Karpas-422 (cell line): ENCODE results near the gene COL1A2. TPM values are rescaled to one million over a fixed set of nuclear protein-coding genes. Genes with fewer than 3 reads are reported as not detected.

Experiments used
- DNase-seq: peaks from one replicate; pipeline ENCODE4 v3.0.0-alpha.2; 2015
- H2AFZ ChIP-seq: fragments of 200-600 bp; sonication (generic); 2 replicates; pipeline ENCODE4 v1.6.1; 2014; ENCODE audit warnings: antibody characterized with exemption, low read length, mixed read lengths
- H3K27ac ChIP-seq: fragments of 200-600 bp; sonication (generic); 2 replicates; pipeline ENCODE4 v1.5.1; 2014; ENCODE audit warnings: mild to moderate bottlenecking, low read length, moderate library complexity
- H3K27me3 ChIP-seq: fragments of 200-600 bp; sonication (generic); 2 replicates; pipeline ENCODE4 v1.6.1; 2014; ENCODE audit warnings: low read length, mixed read lengths
- H3K36me3 ChIP-seq: fragments of 200-600 bp; sonication (generic); 2 replicates; pipeline ENCODE4 v1.6.1; 2014; ENCODE audit warnings: low read length, mixed read lengths; ENCODE audit not compliant: insufficient read depth
- H3K4me1 ChIP-seq: fragments of 200-600 bp; sonication (generic); 2 replicates; pipeline ENCODE4 v1.6.1; 2014; ENCODE audit warnings: mild to moderate bottlenecking, low read length, mixed read lengths
- H3K4me2 ChIP-seq: fragments of 200-600 bp; sonication (generic); 2 replicates; pipeline ENCODE4 v1.6.1; 2014; ENCODE audit warnings: low read length, low read depth, mild to moderate bottlenecking; ENCODE audit not compliant: poor library complexity, severe bottlenecking
- H3K4me3 ChIP-seq: fragments of 200-600 bp; sonication (generic); 2 replicates; pipeline ENCODE4 v1.5.1; 2014; ENCODE audit warnings: mild to moderate bottlenecking, antibody characterized with exemption, low read length, mixed read lengths
- H3K79me2 ChIP-seq: fragments of 200-600 bp; sonication (generic); 2 replicates; pipeline ENCODE4 v1.6.1; 2014; ENCODE audit warnings: mild to moderate bottlenecking, low read length, mixed read lengths
- H3K9ac ChIP-seq: fragments of 200-600 bp; sonication (generic); 2 replicates; pipeline ENCODE4 v1.6.0; 2014; ENCODE audit warnings: low read length
- H3K9me2 ChIP-seq: fragments of 200-600 bp; sonication (generic), shearing (Covaris generic); replicated peaks from 2 replicates; pipeline ENCODE4 v1.6.0; 2014; ENCODE audit warnings: mild to moderate bottlenecking, low read length, moderate library complexity; ENCODE audit not compliant: insufficient read depth
- H3K9me3 ChIP-seq: fragments of 300-700, 200-600 bp; sonication (generic); 2 replicates; pipeline ENCODE4 v1.6.1; 2014; ENCODE audit warnings: low read length, mixed read lengths
- H4K20me1 ChIP-seq: fragments of 200-600 bp; sonication (generic); 2 replicates; pipeline ENCODE4 v1.6.1; 2014; ENCODE audit warnings: mild to moderate bottlenecking, antibody characterized with exemption, low read length, low read depth; ENCODE audit not compliant: insufficient read depth
- total RNA-seq: library from RNA; depleted of rRNA; stranded (reverse); fragments of >200 nt; shearing (Covaris generic); gene quantifications from 2 replicates; pipeline ENCODE4 v1.2.3, GENCODE V29; 2014; ENCODE audit warnings: low replicate concordance

COL1A2 gene
- total RNA-seq, 1 experiment from 2014 or later, result not detected

DNA sequence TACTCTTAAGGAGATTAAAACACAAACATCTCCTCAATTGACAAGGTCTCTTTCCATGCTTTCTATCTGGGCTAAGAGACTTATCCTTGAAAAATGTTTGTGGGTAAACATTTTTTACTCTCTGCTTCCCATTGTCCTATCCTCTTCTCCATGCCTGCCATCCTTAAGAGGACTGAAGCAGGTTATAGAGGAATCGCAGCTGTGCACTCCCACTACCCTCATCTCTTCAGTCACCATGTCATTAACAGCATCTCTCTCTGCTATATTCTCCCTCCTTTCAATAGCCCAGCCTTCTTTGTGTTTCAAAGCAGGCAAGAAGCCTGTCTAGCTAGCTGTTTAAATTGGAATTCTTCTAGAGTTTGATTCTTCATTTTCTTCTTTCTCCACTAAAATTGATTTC is 22.6 kb downstream of the COL1A2 start:
- H3K27me3 ChIP-seq, result no peaks in the 10 kb centered on the region
- no peaks in the 10 kb centered on the region for H3K4me1 ChIP-seq
- H3K4me3 ChIP-seq, result no peak overlapping the region
- H2AFZ ChIP-seq, result no peak overlapping the region
- no peaks in the 10 kb centered on the region for H3K79me2 ChIP-seq
- no peaks in the 10 kb centered on the region for H3K9me3 ChIP-seq
- H3K4me2 ChIP-seq, result no peak overlapping the region
- no peak for DNase-seq
- no peaks in the 10 kb centered on the region for H3K9me2 ChIP-seq
- H4K20me1 ChIP-seq, result no peaks in the 10 kb centered on the region
- H3K27ac ChIP-seq, result no peak overlapping the region
- no peaks in the 10 kb centered on the region for H3K36me3 ChIP-seq
- no peak overlapping the region for H3K9ac ChIP-seq

DNA sequence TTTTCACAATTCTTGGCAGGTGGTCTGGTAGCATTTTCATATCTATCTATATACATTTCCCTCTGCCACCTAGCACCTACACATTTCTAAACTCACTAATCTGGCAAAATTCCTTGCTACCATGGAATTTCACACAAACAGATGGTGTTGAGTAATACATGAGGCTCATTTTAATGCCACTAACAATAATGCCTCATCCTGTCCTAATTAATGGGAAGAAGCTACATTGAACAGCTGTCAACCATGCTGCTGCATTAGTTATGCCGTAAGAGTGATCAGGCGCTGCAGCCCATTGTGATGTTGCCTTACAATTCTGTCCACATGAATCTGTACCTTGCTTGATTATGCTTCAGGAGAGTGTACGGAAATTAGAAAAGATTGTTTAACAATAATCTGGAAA is 23.2 kb downstream of the COL1A2 start:
- no peaks in the 10 kb centered on the region for H3K4me1 ChIP-seq
- no peaks in the 10 kb centered on the region for H3K9me3 ChIP-seq
- no peak overlapping the region for H3K27ac ChIP-seq
- H3K9ac ChIP-seq, result no peak overlapping the region
- DNase-seq, result no peak
- H3K36me3 ChIP-seq, result no peaks in the 10 kb centered on the region
- H3K4me2 ChIP-seq, result no peak overlapping the region
- no peaks in the 10 kb centered on the region for H3K9me2 ChIP-seq
- H4K20me1 ChIP-seq, result no peaks in the 10 kb centered on the region
- H3K4me3 ChIP-seq, result no peak overlapping the region
- no peak overlapping the region for H2AFZ ChIP-seq
- H3K27me3 ChIP-seq, result no peaks in the 10 kb centered on the region
- H3K79me2 ChIP-seq, result no peaks in the 10 kb centered on the region

GRCh38 chr7:94418851-94419250 is 24.2 kb downstream of the COL1A2 start:
- no peaks in the 10 kb centered on the region for H3K36me3 ChIP-seq
- H3K4me2 ChIP-seq, result no peak overlapping the region
- H3K27ac ChIP-seq, result no peak overlapping the region
- H3K9me3 ChIP-seq, result no peaks in the 10 kb centered on the region
- no peaks in the 10 kb centered on the region for H3K4me1 ChIP-seq
- H3K4me3 ChIP-seq, result no peak overlapping the region
- H3K9ac ChIP-seq, result no peak overlapping the region
- no peaks in the 10 kb centered on the region for H4K20me1 ChIP-seq
- no peaks in the 10 kb centered on the region for H3K27me3 ChIP-seq
- H2AFZ ChIP-seq, result no peak overlapping the region
- no peaks in the 10 kb centered on the region for H3K9me2 ChIP-seq
- no peaks in the 10 kb centered on the region for H3K79me2 ChIP-seq
- DNase-seq, result no peak

GRCh38 chr7:94420328-94420727 is 25.6 kb downstream of the COL1A2 start:
- H3K27me3 ChIP-seq, result no peaks in the 10 kb centered on the region
- no peaks in the 10 kb centered on the region for H4K20me1 ChIP-seq
- no peak overlapping the region for H3K9ac ChIP-seq
- H3K4me3 ChIP-seq, result no peak overlapping the region
- no peaks in the 10 kb centered on the region for H3K79me2 ChIP-seq
- H3K9me2 ChIP-seq, result no peaks in the 10 kb centered on the region
- no peaks in the 10 kb centered on the region for H3K36me3 ChIP-seq
- no peaks in the 10 kb centered on the region for H3K4me1 ChIP-seq
- H3K27ac ChIP-seq, result no peak overlapping the region
- H3K4me2 ChIP-seq, result no peak overlapping the region
- no peak for DNase-seq
- no peak overlapping the region for H2AFZ ChIP-seq
- H3K9me3 ChIP-seq, result no peaks in the 10 kb centered on the region

- Histone ChIP-seq H3K9me2 (no peaks in the 10 kb centered on the region), H3K27me3 (no peaks in the 10 kb centered on the region), H3K9ac (no peak overlapping the region), H4K20me1 (no peaks in the 10 kb centered on the region), H3K36me3 (no peaks in the 10 kb centered on the region), H3K27ac (no peak overlapping the region), H2AFZ (no peak overlapping the region), H3K79me2 (no peaks in the 10 kb centered on the region), H3K4me2 (no peak overlapping the region), H3K4me3 (no peak overlapping the region), H3K4me1 (no peaks in the 10 kb centered on the region), H3K9me3 (no peaks in the 10 kb centered on the region)
- no peak for DNase-seq
These were observed 27.0 kb downstream of the COL1A2 start for GRCh38 chr7:94421681-94422080.

GRCh38 chr7:94422136-94422535 is 27.4 kb downstream of the COL1A2 start:
- Histone ChIP-seq H3K79me2 (no peaks in the 10 kb centered on the region), H3K9me3 (no peaks in the 10 kb centered on the region), H3K36me3 (no peaks in the 10 kb centered on the region), H3K4me2 (no peak overlapping the region), H3K4me1 (no peaks in the 10 kb centered on the region), H3K9ac (no peak overlapping the region), H2AFZ (no peak overlapping the region), H3K27me3 (no peaks in the 10 kb centered on the region), H3K27ac (no peak overlapping the region), H3K9me2 (no peaks in the 10 kb centered on the region), H3K4me3 (no peak overlapping the region), H4K20me1 (no peaks in the 10 kb centered on the region)
- DNase-seq, result no peak

DNA sequence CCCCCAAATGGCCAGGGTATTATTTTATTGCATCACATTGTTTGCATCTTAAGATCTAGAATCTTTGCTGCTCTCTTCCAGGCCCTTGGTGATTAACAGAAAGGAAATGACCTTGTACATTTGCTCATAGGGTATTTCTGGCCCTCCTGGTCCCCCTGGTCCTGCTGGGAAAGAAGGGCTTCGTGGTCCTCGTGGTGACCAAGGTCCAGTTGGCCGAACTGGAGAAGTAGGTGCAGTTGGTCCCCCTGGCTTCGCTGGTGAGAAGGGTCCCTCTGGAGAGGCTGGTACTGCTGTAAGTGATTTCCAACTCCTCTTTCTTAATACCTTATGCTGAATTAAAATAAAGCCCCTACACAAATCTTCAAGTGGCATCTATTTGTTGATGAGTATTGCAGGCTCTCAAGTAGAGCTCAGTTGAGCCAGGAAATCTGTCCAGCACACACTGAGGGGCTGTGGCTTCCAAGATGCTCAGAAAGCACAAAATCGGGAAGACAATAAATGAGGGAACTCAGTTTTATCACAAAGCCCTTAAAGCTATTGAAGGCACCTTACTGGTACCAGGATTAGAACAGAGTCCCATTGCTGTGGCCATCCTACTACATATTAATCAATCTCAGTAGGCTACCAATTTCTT is 28.2 kb downstream of the COL1A2 start:
- Histone ChIP-seq H3K27ac (no peak overlapping the region), H3K9me3 (no peaks in the 10 kb centered on the region), H3K9me2 (no peaks in the 10 kb centered on the region), H3K27me3 (no peaks in the 10 kb centered on the region), H3K4me2 (no peak overlapping the region), H3K4me1 (no peaks in the 10 kb centered on the region), H4K20me1 (no peaks in the 10 kb centered on the region), H3K36me3 (no peaks in the 10 kb centered on the region), H3K79me2 (no peaks in the 10 kb centered on the region), H3K9ac (no peak overlapping the region), H2AFZ (no peak overlapping the region), H3K4me3 (no peak overlapping the region)
- no peak for DNase-seq

DNA sequence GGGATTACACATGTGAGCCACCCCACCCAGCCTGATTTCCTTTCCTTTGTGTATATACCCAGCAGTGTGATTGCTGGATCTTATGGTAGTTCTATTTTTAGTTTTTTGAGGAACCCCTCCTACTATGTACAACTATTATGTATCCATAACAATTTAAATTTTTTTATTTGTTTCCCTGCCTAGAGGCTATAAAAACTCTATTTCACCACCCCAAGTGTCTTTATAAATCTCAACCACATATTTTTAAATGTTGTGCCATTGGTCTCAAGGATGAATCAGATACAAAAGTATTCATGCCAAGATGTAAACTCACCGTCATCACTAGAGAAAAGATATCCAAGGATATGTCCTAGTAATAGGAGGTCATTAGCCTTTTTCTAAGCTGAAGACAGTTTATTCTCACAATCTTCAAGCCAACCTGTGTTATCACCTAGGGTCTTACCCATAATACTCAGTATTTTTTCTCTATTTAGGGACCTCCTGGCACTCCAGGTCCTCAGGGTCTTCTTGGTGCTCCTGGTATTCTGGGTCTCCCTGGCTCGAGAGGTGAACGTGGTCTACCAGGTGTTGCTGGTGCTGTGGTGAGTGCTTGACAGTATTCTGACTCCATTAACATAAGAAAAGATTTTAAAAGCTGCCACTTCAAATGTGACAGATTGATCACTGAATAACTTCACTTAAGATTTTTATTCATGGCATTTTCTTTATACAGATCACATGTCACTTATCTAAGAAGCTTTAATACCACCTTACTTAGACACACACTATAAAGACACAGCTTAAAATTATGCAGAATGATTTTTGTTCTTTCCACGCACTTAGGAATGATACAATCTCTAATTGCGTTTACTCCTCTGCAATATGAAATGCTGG is 29.4 kb downstream of the COL1A2 start:
- Histone ChIP-seq H3K9ac (no peak overlapping the region), H3K4me3 (no peak overlapping the region), H3K4me2 (no peak overlapping the region), H3K4me1 (no peaks in the 10 kb centered on the region), H2AFZ (no peak overlapping the region), H3K9me2 (no peaks in the 10 kb centered on the region), H4K20me1 (no peaks in the 10 kb centered on the region), H3K36me3 (no peaks in the 10 kb centered on the region), H3K79me2 (no peaks in the 10 kb centered on the region), H3K27me3 (no peaks in the 10 kb centered on the region), H3K27ac (no peak overlapping the region), H3K9me3 (no peaks in the 10 kb centered on the region)
- DNase-seq, result no peak
